C4-2B (cell line): Measurements from ENCODE around the gene WDR59.

Experiments
- CTCF ChIP-seq: fragments of 450-650 bp; conservative IDR thresholded peaks from 2 replicates; pipeline ENCODE4 v1.5.1; 2017; ENCODE audit warnings: mild to moderate bottlenecking
- ZFX ChIP-seq: fragments of 450-650 bp; IDR thresholded peaks from 2 replicates; pipeline ENCODE4 v1.6.1; 2017

GRCh38 chr16:75005697-75006096, 20.8 kb upstream of the WDR59 start:
- no peak for TF ChIP-seq CTCF
- TF ChIP-seq ZFX, result no peak
